Stimulated activated CD8-positive, alpha-beta memory T cell treated with anti-CD3 and anti-CD28 coated beads, Interleukin-7, amount 100 ng/mL, for 4 hours (primary cell): ENCODE data around the gene PSMC3.

Experiments used
- DNase-seq, 2 donors: peaks; one replicate each; pipeline ENCODE4 v3.0.0-alpha.2; 2020; ENCODE audit warnings: low read depth in 2 of 2

The PSMC3 gene

DNA sequence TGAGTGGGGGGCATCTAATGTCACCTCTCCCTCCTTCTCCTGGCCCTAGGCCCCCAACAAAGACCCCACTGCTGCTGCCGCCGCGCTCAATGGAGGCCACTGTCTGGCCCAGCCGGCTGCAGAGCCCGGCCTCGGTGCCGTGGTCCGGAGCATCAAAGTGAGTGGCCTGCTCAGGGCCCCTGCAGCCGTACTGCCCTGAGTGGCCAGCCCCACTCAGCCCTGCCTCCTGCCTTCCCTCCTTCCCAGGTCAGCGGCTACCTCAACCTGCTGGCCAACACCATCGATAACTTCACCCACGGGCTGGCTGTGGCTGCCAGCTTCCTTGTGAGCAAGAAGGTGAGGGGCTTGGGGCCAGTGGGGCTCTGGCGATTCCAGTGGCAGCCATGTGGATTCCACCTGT lies 12.9 kb downstream of the PSMC3 start:
- DNase-seq, result no peak

DNA sequence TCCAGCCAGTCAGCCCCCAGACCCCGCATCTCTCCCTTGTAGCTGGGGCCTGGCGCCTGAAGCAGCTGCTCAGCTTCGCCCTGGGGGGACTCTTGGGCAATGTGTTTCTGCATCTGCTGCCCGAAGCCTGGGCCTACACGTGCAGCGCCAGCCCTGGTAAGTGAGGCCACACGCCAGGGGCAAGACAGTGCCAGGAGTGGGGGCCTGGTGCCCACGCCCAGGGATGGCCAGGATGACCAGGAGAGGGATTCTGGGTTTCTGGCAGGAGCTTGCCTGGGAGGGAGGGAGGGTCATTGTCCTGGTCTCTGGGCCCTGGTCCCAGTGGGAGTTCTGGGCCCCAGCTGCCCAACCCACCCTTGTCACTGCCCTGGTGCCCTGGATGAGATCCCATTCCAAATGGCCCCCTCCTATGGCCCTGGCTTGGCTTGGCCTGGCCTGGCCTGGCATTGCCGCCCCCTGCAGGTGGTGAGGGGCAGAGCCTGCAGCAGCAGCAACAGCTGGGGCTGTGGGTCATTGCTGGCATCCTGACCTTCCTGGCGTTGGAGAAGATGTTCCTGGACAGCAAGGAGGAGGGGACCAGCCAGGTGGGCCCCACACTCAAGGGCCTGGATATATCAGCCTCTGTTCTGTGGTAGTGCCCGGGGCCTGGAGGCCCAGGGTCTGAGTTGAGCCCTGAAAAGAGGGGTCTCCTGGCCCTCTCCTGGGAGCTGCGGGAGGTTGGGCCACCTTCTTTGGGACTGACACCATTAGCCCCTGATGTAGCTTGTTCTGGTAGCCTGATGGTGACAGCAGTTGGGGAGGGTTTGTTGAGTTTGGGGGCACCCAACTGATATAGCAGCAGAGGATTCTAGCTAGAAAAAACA lies 14.1 kb downstream of the PSMC3 start:
- DNase-seq, result peak in 1 of 2 donors; percentile 35

DNA sequence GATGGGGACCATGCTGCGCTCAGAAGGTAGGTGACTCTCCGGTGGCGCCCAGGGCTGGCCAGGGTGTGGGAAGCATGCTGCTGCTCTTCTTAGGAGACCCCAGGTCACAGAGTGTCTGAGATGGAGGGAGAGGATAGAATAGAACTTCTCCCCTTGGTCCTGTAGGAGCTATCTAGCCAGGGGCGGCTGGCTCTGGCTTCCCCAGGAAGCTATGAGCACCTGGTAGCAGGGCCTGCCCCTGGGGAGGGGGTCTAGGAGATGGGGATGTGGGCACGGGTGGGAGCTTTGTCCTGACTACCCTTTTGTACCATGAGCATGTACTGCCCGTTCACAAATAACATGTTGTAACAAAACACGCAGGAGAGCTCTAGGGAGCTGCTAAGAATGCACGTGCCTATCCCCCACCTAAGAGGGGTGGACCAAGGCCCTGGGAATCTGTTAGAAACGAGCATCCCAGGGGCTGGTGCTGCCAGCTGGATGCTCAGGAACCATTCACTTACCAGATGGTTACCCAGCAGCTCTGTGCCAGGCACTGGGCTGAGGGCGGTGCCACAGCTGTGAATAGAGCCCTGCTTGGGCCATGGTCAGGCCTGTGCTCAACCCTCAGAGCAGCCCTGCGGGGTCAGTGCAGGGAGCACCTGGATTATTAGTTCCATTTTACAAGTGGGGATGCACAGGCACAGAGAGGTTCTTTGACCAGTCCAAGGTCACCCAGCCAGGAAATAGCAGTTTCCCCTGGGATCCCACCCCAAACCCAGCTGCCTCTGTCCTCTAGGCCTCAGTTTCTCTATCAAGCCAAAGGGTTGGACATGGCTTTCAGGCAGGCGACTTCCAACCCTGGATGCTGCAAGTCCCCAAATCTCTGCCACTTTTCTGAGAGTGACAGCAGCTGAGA lies 15.6 kb downstream of the PSMC3 start:
- DNase-seq, result no peak

DNA sequence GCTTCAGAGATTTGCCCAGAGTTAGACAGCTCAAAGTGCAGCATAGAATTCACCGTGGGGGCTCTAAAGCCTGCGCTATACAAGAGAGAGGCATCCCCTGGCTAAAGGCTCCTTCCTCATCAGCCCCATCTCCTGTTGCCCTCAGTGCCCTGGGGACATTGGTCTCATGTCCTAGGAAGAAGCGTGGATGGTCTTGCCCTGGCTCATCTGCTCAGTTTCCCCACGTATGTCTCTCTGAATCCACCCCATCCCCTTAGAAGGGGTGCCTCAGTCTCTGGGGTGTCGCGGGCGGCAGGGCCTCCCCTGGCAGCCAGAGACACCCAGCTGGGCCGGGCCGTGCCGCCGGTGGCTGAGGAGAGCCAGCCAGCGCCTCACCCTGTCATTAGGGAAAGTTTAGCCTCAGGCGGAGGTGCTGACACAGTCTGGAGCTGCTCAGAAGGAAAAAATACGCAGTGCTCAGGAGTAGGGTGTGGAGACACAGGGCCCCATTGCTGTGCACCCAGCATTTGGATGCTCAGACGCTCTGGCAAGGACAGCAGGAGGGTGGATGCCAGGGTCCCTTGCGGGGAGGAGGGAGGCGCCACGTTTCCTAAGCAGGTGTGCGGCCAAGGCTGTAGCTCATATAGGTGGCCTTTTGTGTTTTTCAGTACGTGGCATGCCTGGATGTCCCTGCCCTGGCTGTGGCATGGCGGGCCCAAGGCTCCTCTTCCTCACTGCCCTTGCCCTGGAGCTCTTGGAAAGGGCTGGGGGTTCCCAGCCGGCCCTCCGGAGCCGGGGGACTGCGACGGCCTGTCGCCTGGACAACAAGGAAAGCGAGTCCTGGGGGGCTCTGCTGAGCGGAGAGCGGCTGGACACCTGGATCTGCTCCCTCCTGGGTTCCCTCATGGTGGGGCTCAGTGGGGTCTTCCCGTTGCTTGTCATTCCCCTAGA lies 16.5 kb downstream of the PSMC3 start:
- DNase-seq, result no peak

DNA sequence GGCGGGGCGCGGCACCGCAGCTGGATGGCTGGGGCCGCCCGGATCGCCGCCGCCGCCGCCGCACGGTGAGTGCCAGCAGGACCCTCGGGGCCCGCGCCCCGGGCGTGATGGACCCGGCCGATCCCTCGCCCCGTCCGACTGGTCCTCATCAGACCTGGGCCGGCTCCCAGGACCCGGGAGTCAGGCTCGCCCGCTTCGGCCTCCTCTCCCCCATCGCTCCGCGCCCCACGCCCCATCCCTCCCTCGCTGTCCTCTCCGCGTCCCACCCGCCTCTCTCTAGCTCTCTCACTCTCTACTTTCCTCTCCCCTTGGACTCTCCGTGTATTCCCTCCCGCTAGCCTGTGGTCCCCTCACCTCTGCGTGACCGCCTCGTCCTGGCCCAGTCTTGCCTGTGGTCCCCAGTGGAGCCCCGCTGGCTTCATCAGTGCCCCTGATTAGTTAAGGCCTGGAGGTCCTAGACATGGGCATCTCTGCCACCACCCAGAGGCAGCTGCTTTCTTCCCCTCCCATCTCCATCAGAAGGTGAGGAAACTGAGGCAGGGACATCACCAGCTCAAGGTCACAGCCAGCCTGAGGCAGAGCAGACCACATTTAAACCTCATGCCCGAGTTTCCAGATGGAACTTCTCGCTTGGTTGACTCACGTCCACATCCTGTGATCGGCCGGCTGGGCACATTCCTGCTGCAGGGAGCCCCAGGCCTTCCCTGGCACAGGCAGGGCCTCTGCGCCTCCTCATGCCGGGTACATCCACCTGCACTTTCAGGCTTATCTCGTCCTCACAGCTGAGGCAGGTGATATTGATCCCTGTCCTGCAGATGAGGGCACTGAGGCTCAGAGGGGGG lies 17.4 kb downstream of the PSMC3 start:
- no peak for DNase-seq

- DNase-seq, result peak; percentile 76 to 91
Measured at GRCh38 chr11:47407746-47408590, 18.3 kb downstream of the PSMC3 start, which contains the start of gene SLC39A13. TSS of gene SLC39A13 (plus strand) at chr11:47408590. CDS start at chr11:47410095, 1,505 bp downstream.

- DNase-seq, result no peak
Measured at GRCh38 chr11:47406896-47407745, 19.1 kb downstream of the PSMC3 start.

DNA sequence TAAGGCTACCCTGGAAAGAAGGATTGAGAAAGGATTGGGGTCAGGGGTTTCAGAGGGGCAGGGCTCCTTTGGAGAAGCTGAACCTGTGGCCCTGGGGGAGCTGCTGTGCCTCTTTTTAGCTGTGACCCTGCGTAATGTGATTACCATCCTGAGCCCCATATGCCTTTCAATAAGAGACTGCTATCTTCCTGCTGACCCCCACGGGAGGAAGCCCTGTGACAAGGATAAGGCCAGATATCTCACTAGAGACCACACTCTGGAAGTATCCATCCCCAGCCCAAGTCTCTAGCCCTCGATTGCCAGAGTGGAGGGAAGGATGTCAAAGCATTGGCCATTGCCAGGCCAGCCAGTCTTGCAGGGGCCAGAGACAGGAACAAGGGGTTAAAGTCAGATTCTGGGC lies 22.7 kb downstream of the PSMC3 start:
- no peak for DNase-seq

DNA sequence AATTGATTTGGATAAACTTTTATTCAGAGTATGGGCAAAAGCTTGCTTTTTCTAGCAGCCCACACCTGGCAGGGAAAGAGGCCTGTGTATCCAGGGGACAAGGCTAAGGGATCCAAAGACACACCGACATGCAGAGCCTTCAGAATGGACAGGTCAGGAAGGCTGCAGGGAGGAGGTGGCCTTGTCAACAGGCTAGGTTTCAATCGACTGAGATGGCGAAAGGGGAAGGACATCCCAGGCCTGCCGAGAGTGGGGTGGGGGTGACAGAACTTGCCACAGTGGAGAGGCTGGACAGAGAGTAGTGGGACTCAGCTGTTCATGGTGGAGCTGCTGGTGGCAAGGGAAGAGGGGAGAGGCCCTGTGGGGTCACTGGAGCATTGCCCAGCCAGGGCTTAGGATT lies 23.1 kb downstream of the PSMC3 start:
- DNase-seq, result no peak

GRCh38 chr11:47400768-47401279 lies 25.4 kb downstream of the PSMC3 start:
- no peak for DNase-seq

- peak in 1 of 2 donors; percentile 38 for DNase-seq
Measured at GRCh38 chr11:47399860-47400767, 26.1 kb downstream of the PSMC3 start.

GRCh38 chr11:47398551-47398950 lies 27.7 kb downstream of the PSMC3 start:
- DNase-seq, result no peak

DNA sequence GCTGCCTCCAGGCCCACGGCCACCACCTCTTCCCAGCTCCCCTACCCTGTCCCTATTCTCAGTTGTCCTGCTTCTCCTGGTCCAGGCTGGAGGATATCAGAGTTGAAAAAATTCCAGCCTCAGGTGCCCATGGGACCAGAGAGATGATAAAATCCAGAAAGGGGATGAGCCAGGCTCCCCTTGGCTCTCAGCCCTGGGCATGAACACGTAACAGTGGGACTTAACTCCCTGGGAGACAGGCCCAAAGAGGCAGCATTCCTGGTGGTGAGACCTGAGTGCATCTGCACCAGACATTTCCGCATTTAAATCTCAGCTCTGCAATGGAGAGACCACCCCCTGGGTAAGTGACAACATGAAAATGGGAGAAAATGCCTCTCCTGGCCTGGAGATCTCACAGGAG lies 28.2 kb downstream of the PSMC3 start:
- no peak for DNase-seq

DNA sequence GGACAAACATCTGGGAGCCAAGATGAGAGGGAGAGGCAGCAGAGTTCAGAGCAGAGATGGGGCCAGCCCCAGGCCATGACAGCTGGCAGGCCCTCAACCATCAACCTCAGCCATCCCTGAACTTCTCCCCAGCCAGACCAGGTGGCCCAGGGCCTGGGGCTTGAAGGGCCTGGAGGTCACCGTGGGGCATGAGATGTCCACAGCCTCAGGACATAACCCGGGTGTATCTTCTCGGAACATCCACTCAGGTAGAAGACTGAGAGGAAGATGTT lies 30.3 kb downstream of the PSMC3 start:
- no peak for DNase-seq

GRCh38 chr11:47395223-47396048 lies 30.8 kb downstream of the PSMC3 start:
- no peak for DNase-seq

- DNase-seq, result peak in 1 of 2 donors; percentile 52
Measured at GRCh38 chr11:47394322-47395222, 31.7 kb downstream of the PSMC3 start.
